Small intestine (tissue), 16 donors: ENCODE measurements around the gene SERPINB7. TPM values are rescaled to one million over a fixed set of nuclear protein-coding genes. Genes with fewer than 3 reads are reported as not detected.

ENCODE experiments used
- DNase-seq, 2 donors: peaks; one replicate each; pipeline versions ENCODE4 v3.0.0 to v3.0.0-alpha.2; 2013
- FAIRE-seq: peaks from 2 replicates; lab custom pipeline; 2012; peaks lifted over from hg19 to GRCh38; lab: Jason Lieb, UNC
- H3K27ac ChIP-seq, 3 donors: one replicate each; pipeline ENCODE4 v1.5.1; 2013; ENCODE audit warnings: low read length in 2 of 3, mild to moderate bottlenecking in 2 of 3, control low read depth in 1 of 3, inconsistent platforms in 1 of 3, low read depth in 1 of 3, moderate library complexity in 1 of 3
- H3K27me3 ChIP-seq, 3 donors: one replicate each; pipeline ENCODE4 v1.6.1; 2013; ENCODE audit warnings: low read length in 3 of 3, inconsistent platforms in 1 of 3; ENCODE audit not compliant: control insufficient read depth in 3 of 3, insufficient read depth in 3 of 3
- H3K36me3 ChIP-seq, 3 donors: one replicate each; pipeline ENCODE4 v1.6.1; 2013; ENCODE audit warnings: low read length in 3 of 3, inconsistent platforms in 1 of 3, low read depth in 1 of 3, mild to moderate bottlenecking in 1 of 3, moderate library complexity in 1 of 3; ENCODE audit not compliant: control insufficient read depth in 3 of 3, insufficient read depth in 2 of 3
- H3K4me1 ChIP-seq, 3 donors: one replicate each; pipeline ENCODE4 v1.6.1; 2013; ENCODE audit warnings: low read length in 2 of 3, inconsistent platforms in 1 of 3, low read depth in 1 of 3, mild to moderate bottlenecking in 1 of 3, moderate library complexity in 1 of 3; ENCODE audit not compliant: control insufficient read depth in 3 of 3, insufficient read depth in 2 of 3
- H3K4me3 ChIP-seq, 3 donors: one replicate each; pipeline ENCODE4 v1.5.1; 2013; ENCODE audit warnings: low read length in 3 of 3, control low read depth in 1 of 3, inconsistent platforms in 1 of 3, low read depth in 1 of 3, mild to moderate bottlenecking in 1 of 3, moderate library complexity in 1 of 3
- H3K9me3 ChIP-seq, 2 donors: one replicate each; pipeline ENCODE4 v1.6.1; 2013; ENCODE audit warnings: low read depth in 1 of 2, low read length in 1 of 2; ENCODE audit not compliant: control insufficient read depth in 2 of 2, insufficient read depth in 1 of 2
- WGBS, 3 donors: extraction: QIAGEN DNeasy Blood & Tissue Kit; methylation state at CpG; one replicate each; pipeline ENCODE4 v1.1.7; 2013; 5-methylcytosine and 5-hydroxymethylcytosine counted together
- long read RNA-seq, 10 donors: transcript quantifications; one replicate each; lab custom pipeline, GENCODE V29; 2026
- polyA plus RNA-seq, 4 donors: library from polyadenylated mRNA; stranded (reverse) in 3 of 4; unstranded in 1 of 4; fragments of 200-250 nt in 3 of 4; fragments of 120-200 nt in 1 of 4; gene quantifications; one replicate each; pipeline versions ENCODE4 v1.2.1 to v1.2.3, GENCODE V29; 2013
- donor health status: healthy with polysubstance abuse.
- donor health status: control.
- donor health status: control.
- donor health status: Bipolar disorder and iron deficiency.
- donor health status: healthy.

Gene SERPINB7, protein sequence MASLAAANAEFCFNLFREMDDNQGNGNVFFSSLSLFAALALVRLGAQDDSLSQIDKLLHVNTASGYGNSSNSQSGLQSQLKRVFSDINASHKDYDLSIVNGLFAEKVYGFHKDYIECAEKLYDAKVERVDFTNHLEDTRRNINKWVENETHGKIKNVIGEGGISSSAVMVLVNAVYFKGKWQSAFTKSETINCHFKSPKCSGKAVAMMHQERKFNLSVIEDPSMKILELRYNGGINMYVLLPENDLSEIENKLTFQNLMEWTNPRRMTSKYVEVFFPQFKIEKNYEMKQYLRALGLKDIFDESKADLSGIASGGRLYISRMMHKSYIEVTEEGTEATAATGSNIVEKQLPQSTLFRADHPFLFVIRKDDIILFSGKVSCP
- not detected for polyA plus RNA-seq
- long read RNA-seq, donor 1, result 0 reads
- long read RNA-seq, donor 2, result 0 reads
- long read RNA-seq, donor 3, result 0 reads
- long read RNA-seq, donor 4, result 0 reads
- long read RNA-seq, donor 5, result 0 reads
- long read RNA-seq, donor 6, result 0 reads
- long read RNA-seq, donor 7, result 0 reads
- long read RNA-seq, donor 8, partial matches to known transcripts, result 0 of 1 reads
- long read RNA-seq, donor 8, other reads (novel, unspliced or antisense), result 0 of 1 reads
- long read RNA-seq, donor 9, result 0 reads
- long read RNA-seq, donor 10, result 0 reads

- WGBS, 3 donors, result 31 to 61% (median 38%) methylated on average over 2 of the region's 2 CpGs
- H3K9me3 ChIP-seq, result no peaks in the 10 kb centered on the region
- no peaks in the 10 kb centered on the region for H3K36me3 ChIP-seq
- DNase-seq (no peak), FAIRE-seq (no peak)
- H3K4me1 ChIP-seq, result no peaks in the 10 kb centered on the region
- H3K27ac ChIP-seq, result no peak within 1 kb of the TSS
- H3K4me3 ChIP-seq, result no peak within 1 kb of the TSS
- no peaks in the 10 kb centered on the region for H3K27me3 ChIP-seq
Observed at GRCh38 chr18:63775166-63775730, at the start of gene SERPINB7. TSS of gene SERPINB7 (plus strand) at chr18:63775418. CDS start at chr18:63782373, 6,955 bp downstream.

DNA sequence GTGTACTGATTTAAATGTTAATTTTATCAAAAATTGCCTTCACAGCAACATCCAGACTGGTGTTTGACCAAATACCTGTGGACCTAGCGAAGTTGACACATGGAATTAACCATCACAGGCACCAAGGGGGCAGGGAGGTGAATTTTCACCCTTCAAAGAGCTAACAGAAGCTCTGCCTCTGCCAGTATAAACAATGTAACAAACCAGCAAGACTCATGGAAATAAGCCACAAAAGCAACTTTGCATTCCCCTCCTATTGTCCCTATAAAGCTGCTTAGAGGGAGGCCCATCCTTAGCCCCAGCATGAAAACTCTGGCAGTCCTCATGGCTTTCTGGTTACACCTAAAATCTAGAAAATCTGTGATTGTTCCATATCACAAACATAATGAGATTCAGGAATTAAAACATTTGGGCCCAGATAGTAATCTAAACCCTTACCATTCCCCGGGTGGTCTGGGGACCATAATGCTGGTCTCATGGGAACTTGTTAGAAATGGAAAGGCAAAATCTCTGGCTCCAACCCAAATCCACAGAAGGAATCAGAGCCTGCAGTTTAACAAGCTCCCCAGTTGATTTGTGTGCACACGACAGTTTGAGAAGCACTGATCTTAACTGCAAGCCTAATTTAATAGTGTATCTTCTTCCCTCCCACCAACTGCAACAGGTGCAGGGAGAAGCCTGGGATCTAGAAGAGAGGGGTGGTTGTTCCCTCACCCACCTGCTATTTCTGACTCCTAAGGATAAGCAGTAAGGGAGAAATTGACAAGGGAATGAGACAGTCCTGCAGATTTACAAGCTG lies 49.3 kb upstream of the SERPINB7 start:
- 14 to 33% (median 16%) methylated on average over 3 of the region's 3 CpGs for WGBS, 3 donors
- Histone ChIP-seq H3K9me3 (no peaks in the 10 kb centered on the region), H3K4me1 (no peaks in the 10 kb centered on the region), H3K4me3 (no peak overlapping the region), H3K27ac (no peak overlapping the region), H3K36me3 (no peaks in the 10 kb centered on the region), H3K27me3 (no peaks in the 10 kb centered on the region)
- DNase-seq (no peak), FAIRE-seq (no peak)

- no peak overlapping the region for H3K27ac ChIP-seq
- no peaks in the 10 kb centered on the region for H3K36me3 ChIP-seq
- no peaks in the 10 kb centered on the region for H3K27me3 ChIP-seq
- no peak overlapping the region for H3K4me3 ChIP-seq
- DNase-seq (peak in 1 of 2 donors; percentile 23), FAIRE-seq (no peak)
- H3K9me3 ChIP-seq, result no peaks in the 10 kb centered on the region
- H3K4me1 ChIP-seq, result no peaks in the 10 kb centered on the region
- whole genome bisulfite sequencing, 3 donors, result 47 to 61% (median 53%) methylated on average over 5 of the region's 5 CpGs
Observed at GRCh38 chr18:63730773-63731172, 44.4 kb upstream of the SERPINB7 start.

GRCh38 chr18:63731215-63731614 lies 44.0 kb upstream of the SERPINB7 start:
- Histone ChIP-seq H3K36me3 (no peaks in the 10 kb centered on the region), H3K4me3 (no peak overlapping the region), H3K4me1 (no peaks in the 10 kb centered on the region), H3K27ac (no peak overlapping the region), H3K9me3 (no peaks in the 10 kb centered on the region), H3K27me3 (no peaks in the 10 kb centered on the region)
- FAIRE-seq (no peak), DNase-seq (no peak)
- 70 to 79% (median 76%) methylated on average over 3 of the region's 3 CpGs for WGBS, 3 donors

GRCh38 chr18:63736876-63737275 lies 38.3 kb upstream of the SERPINB7 start:
- H3K27me3 ChIP-seq, result no peaks in the 10 kb centered on the region
- H3K4me1 ChIP-seq, result no peaks in the 10 kb centered on the region
- H3K4me3 ChIP-seq, result no peak overlapping the region
- DNase-seq (no peak), FAIRE-seq (no peak)
- H3K36me3 ChIP-seq, result no peaks in the 10 kb centered on the region
- no peak overlapping the region for H3K27ac ChIP-seq
- no peaks in the 10 kb centered on the region for H3K9me3 ChIP-seq

GRCh38 chr18:63741769-63742168 lies 33.4 kb upstream of the SERPINB7 start:
- Histone ChIP-seq H3K27me3 (no peaks in the 10 kb centered on the region), H3K9me3 (no peaks in the 10 kb centered on the region), H3K36me3 (no peaks in the 10 kb centered on the region), H3K4me3 (no peak overlapping the region), H3K27ac (no peak overlapping the region), H3K4me1 (no peaks in the 10 kb centered on the region)
- 49 to 55% (median 51%) methylated on average over 4 of the region's 4 CpGs for WGBS, 3 donors
- no peak for FAIRE-seq
- peak in 1 of 2 donors; percentile 6 for DNase-seq

DNA sequence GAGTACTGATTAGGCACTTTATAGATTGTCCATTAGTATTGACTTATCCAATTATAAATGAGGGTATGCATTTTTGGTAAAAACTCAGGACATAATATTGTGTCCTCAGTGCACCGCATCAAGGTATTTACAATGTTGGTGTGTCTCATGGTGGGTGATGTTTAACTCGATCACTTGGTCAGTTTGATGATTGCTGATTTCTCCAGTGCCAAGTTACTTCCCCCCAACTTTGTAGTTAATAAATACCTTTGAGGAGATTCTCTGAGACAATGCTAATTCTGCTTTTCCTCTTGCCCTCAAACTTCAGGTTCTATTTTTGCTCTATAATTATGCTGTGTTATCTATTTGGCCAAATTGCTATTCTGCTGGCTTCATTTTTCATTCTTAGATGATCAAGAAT lies 28.2 kb upstream of the SERPINB7 start:
- no peaks in the 10 kb centered on the region for H3K36me3 ChIP-seq
- 49 to 80% (median 71%) methylated on average over 2 of the region's 2 CpGs for WGBS, 3 donors

DNA sequence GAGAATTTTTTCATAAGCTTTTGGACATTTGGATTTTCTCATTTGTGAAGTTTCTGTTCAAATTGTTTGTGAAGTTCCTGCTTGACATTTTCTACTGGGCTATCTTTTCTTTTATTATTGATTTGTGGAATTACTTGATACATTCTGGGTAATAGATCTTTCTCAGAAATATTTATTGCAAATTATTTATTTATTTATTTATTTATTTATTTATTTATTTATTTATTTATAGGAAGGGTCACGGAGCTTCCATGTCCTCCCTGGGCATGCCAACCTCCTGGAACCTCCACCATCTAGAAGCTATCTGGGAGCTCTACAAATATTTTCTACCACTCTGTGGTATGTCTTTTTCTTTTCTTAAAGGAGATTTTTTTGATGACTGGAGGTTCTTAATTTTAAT lies 25.7 kb upstream of the SERPINB7 start:
- H3K4me1 ChIP-seq, result no peaks in the 10 kb centered on the region
- no peaks in the 10 kb centered on the region for H3K27me3 ChIP-seq
- no peaks in the 10 kb centered on the region for H3K9me3 ChIP-seq
- no peaks in the 10 kb centered on the region for H3K36me3 ChIP-seq
- WGBS, 3 donors, result 65 to 70% (median 69%) methylated on average over 1 of the region's 1 CpG
- no peak overlapping the region for H3K27ac ChIP-seq
- no peak overlapping the region for H3K4me3 ChIP-seq
- no peak for DNase-seq
- FAIRE-seq, result no peak

More for the DNA sequence above, 28.2 kb upstream of the SERPINB7 start:
- DNase-seq (no peak), FAIRE-seq (no peak)
- Histone ChIP-seq H3K4me3 (no peak overlapping the region), H3K27ac (no peak overlapping the region), H3K4me1 (no peaks in the 10 kb centered on the region), H3K9me3 (no peaks in the 10 kb centered on the region), H3K27me3 (no peaks in the 10 kb centered on the region)
